Embryonic facial prominence (tissue), 1 donor: ENCODE data around the gene UST.

Experiments used
- DNase-seq: peaks from one replicate; pipeline ENCODE4 v3.0.0-alpha.2; 2016; ENCODE audit errors: extremely low spot score

UST gene, protein sequence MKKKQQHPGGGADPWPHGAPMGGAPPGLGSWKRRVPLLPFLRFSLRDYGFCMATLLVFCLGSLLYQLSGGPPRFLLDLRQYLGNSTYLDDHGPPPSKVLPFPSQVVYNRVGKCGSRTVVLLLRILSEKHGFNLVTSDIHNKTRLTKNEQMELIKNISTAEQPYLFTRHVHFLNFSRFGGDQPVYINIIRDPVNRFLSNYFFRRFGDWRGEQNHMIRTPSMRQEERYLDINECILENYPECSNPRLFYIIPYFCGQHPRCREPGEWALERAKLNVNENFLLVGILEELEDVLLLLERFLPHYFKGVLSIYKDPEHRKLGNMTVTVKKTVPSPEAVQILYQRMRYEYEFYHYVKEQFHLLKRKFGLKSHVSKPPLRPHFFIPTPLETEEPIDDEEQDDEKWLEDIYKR

DNA sequence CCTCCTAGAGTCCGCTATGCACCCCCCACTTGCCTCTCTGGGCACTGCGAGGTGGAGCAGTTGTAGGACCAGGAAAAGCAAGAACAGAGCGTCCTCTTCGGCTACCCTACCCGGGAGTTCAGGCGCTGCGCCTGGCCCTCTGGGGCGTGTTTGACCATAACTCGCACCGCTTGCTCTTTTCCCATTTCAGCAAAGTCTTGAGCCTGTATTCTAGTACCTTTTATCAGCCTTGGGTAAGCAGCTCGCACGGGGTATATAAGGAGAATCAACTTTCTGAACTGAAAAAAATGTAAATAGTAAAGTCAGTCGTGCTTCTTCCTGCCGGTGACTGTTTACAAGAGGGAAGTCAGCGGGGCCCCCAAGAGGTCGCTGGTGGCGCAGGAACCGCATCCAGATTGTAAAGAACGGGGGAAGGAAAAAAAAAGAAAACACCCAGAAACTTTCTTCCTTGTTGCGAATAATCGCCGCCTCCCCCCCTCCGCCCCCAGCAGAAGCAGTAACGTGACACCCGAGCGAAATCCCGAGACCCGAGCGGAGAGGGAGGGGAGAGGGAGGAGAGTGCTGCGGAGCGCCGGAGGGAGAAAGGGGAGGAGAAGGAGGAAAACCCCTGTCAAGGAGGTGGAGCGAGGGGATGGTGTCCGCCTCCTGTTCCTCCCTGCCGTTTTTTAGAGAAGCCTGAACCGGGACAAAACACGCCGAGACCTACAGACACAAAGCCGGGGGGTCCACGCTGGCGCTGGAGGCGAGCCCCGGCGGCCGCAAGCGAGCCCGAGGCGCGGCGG, at the start of gene UST:
Gene UST (plus strand): TSS at position 668 of the 782 bp plus-strand sequence. CDS start 401 bp downstream, outside the sequence.
- DNase-seq, result peak; percentile 93

DNA sequence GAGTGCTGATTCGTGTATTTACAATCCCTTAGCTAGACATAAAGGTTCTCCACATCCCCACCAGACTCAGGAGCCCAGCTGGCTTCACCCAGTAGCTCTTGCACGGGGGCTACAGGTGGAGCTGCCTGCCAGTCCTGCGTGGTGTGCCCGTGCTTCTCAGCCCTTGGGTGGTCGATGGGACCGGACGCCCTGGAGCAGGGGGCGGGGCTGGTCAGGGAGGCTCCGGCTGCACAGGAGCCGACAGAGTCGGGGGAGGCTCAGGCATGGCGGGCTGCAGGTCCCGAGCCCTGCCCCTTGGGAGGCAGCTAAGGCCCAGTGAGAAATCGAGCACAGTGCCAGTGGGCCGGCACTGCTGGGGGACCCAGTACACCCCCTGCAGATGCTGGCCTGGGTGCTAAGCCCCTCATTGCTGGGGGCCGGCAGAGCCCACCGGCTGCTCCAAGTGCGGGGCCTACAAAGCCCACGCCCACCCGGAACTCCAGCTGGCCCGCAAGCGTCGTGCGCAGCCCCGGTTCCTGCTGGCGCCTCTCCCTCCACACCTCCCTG, 48.9 kb upstream of the UST start:
- DNase-seq, result no peak

DNA sequence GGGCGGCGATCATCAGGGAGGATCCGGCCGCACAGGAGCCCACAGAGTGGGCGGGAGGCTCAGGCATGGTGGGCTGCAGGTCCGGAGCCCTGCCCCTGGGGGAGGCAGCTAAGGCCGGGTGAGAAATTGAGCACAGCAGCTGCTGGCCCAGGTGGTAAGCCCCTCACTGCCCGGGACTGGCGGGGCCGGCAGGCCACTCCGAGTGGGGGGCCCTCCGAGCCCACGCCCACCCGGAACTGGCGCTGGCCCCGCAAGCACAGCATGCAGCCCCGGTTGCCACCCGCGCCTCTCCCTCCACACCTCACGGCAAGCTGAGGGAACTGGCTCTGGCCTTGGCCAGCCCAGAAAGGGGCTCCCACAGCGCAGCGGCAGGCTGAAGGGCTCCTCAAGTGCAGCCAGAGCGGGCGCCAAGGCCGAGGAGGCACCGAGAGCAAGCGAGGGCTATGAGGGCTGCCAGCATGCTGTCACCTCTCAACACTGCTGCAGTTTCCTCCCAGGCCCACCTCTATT, 48.1 kb upstream of the UST start:
- DNase-seq, result no peak

DNA sequence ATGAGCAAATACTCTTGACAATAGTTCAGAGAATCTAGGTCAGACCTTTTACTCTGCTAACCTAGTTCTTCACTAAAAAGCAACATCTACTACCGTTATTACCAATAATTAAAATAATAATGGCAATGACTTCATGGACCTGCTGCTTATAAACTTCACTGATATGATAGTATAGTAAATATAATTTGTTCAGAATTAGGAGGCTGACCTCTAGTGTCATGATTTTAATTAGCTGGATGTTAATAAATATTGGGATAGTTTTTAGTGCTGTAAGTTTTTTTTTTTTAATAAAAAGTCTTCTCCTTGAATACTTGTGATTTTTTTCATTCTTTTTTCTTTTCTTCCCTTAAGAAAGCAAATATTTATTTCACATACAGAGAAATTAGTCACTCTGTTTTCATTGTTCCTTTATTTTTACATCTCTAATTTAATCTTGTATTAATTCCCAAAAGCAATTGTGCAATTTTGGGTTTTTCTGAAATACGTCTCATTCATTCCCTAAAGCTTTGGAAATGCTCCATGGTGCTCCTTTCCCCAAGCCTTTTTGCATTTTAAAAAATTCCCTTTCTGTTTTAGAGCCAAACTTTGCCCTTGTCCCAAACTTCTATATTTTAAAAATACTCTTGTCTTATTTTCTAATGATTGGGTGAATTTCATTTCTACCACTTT, 46.6 kb upstream of the UST start:
- DNase-seq, result no peak

DNA sequence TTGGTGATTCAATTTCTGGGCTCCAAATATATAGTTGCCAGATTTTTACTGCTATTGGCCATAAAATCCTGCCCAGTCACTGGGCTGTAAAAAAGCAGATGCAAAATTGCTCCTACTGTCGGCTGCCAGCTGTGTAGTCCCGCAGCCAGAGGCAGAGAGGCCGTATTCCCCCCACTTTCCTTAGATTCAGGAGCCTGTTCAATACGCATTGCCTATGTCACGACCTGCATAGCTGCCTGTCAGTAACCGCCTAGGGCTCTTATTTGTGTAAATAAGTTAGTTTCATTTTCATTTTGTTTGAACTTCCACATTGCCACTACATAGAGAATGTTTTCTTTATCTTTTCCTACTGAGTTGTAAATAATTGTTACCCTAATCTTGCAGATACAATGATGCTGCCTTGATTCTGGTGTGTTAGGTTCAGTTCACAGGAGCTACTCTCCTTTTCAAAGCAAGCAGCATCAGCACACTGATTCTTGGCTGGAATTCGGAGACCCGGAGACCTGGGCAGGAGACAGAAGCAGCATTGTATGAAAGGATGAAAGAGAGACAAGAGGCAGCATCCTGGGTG, 46.0 kb upstream of the UST start:
- no peak for DNase-seq

DNA sequence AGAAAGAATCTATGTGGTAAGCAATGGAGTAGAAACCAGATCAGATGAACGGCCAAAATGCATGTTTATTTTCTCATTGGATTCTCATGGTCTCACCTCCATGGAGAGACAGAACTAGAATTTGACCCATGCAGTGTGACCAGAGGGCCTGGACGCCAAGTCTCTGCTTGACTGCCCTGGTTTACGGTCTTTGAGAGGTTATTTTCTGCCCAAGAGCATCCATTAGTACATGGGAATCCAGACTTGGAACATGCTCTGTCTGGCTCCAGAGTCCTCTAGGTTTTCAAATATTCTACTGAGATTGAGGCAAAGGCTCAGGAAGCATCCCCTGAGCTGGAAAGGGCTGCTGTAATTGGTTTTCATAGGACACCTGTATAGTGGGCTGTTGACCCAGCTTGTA, 45.5 kb upstream of the UST start:
- DNase-seq, result no peak

DNA sequence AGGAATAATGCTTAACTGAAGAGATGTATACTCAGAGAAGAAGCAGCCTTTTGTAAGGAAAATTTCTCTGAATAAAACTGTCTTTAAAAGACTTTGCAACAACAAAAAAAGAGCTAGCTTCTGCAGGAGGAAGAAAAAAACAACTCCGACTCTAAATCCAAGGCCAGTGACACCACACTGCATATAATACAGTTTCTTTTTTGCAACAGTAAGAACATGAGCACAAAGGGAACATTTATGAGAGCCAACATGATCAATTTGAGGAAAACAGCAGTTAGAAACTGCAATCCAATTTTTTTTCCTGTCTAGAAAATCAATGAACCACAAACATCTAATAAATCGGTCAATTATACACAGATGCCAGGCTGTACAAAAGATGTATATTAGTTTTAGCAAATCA, 42.9 kb upstream of the UST start:
- no peak for DNase-seq

DNA sequence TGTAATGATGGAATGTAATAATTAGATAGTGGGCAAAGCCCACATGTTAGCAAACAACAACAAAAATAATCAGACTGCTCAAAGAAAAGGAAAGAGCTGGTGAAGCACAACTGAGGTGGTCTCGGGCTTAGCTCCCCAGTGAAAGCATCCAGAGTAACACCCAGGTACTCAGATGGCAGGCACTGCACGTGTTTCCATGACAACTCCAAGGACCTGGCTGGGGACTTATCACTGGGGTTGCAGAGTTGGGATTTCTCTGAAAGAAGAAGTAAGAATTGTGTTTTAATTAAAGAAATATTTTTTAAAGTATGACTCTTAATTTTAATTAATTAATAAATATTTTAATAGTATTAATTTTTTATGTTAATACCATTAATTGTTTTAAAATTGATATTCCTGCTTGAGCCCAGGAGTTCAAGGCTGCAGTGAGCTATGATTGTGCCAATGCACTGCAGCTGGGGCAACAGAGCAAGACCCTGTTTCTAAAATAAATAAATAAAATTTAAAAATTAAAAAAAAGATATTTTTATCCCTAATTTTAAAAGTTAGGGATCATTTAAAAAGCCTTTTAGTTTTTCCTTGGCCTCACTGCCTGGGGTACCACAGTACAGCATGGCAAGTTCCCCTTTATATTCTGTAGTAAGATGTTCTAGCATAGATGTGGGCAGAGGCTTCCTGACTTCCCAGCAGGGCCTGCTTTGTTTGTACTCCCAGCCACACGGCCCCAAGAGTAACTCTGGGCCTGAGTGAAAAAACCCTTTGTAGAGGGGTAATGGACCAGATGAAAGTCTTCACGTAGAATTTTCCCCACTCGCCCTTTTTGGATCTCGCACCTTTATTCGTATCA, 42.2 kb upstream of the UST start:
- no peak for DNase-seq

DNA sequence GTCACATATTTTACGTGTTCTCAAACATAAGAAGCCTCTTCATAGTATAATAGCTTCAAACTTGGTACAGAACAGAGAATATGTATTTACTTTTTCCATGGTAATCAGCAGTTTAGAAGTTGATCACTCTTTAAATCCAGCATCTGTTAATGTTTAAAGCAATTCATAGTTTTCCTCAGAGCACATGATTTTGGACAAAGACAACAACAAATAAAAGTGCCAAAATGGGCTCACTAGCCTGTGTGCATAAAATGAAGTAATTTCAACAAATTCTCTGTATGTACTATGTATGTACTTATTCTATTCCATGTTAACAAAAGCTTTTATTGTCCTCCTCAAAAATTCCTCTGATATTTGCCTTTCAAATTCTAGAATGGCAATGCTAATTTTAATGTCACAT, 38.1 kb upstream of the UST start:
- no peak for DNase-seq

DNA sequence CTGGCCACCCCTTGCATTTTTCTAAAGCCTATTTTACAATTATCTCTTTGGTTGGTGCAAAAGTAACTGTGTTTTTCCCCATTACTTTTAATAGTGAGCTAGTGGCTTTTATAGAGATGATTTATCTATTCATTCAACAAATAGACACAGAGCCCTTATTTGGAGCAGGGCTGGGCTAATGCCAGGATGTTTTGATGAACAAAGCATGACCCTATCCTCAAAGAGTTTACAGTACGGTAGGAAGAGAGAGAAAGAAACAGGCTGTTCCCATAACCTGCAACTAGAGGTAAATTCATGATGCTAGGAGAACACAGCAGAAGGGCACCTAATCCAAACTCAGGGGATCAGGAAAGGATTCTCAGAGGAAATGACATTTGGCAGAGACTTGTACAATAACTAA, 37.3 kb upstream of the UST start:
- no peak for DNase-seq

DNA sequence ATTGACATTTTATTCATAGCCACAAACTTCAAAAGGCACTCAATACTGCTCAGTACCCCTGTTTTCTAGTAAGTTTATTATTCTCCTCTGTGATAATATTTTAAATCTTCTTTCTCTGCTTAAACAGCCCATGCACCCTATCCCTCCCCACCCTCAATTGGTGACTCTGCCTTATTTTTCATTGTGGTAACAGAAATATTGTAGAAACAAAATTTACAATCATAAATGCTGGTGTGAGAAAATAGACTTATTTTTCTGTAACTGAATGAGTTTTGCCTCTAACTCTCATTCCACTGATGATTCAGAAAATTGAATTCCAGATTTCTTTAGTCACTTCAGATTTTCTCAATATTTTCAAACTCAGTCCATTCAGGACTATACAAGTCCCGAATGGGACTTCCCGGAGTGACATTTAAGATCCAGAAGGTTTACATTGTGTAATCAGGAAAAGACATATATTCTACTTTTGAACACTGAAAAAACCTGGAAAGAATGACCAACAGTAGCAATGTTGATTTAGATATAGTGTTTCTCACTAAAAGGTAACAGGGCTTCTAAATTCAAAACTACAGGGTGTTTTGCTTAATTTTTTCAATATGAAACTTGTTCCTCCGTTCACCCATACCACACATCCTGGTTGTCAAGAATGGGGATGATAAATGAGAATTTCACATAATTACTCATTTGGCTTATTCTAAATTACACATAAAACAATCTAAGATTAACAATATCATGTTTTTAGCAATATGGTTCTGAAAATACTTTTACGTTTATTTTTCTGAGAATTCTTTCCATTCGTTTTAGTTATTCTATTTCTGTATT, 34.8 kb upstream of the UST start:
- no peak for DNase-seq

DNA sequence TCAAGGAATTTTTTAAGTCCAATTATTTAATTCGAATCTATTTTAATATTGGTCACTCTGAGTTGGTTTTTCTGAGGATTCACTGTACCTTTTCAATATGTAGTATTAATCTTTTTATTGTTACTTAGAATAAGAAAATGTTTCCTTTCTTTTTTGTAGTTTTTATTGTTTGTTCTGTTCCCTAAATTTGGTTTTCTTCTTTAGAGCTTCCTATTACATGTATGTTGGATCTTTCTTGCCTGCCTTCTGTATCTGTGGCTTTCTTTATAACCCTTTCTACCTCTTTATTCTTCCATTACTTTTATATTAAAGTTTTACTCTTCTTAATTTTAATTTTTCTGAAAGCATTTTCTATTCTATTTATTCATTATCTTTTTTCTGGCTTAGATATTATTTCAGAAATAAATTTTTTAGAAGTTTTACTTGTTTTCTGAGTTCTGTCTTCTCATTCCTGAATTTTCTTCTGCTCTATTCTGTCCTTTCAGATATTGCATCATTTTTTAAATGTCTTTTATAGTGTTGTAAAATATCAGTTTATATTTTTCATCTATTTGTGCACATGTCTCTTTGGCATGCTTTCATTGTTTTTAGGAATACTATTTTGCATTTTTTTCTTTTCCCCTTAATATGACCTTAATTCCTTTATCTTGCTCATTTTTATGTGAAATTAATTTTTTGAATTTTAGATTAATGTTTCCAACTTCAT, 33.6 kb upstream of the UST start:
- DNase-seq, result no peak

DNA sequence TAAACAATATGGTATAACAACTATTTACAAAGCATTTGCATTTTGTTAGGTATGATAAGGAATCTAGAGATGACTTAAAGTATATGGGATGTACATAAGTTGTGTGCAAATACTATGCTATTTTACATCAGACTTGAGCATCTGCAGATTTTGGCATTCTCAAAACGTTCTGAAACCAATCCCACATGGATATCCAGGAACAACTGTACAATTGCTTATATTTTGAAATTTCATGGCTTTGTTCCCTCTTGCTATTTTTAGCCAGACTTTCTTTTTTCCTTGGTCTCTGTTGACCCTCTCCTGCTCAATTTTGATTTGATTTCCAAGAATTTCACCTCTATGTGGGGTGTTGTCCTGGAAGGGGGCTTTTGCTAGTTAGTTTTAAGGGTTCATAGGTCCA, 32.9 kb upstream of the UST start:
- DNase-seq, result no peak

DNA sequence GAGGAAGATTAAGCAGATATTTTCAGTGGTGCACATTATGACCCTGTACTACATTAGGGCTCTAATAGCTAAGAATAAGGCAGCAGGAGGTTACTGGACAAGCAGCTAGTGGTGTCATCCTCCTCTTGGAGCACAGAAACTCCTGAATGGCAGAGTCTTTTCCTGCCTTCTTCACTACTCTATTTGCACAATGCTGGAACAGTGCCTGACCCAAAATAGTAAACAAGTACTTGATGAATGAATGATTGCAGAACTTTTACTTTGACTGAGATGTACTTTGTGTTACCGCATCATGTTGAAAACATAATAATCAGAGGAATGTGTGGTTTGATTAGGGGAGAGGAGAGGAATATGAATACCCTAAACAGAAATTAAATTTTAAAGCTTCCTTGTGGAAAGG, 30.0 kb upstream of the UST start:
- no peak for DNase-seq

DNA sequence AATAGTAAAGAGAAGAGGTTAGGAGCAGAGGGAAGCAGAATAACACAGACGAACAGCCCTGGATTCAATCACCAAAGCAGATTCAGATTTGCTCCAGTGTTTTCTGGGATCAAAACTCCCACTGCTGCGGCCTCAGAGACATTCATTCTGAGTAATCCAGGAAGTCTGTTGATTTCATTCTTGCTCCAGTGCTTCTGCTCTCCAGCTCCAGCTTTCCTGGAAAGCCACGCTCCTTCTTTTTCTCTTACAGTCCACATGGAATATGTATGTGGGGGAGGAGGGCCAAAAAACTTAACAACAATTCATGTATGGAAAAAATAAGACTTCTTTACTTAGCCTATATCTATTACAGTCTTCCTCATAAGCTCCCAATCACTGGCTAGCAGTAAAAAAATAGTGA, 26.4 kb upstream of the UST start:
- DNase-seq, result no peak

DNA sequence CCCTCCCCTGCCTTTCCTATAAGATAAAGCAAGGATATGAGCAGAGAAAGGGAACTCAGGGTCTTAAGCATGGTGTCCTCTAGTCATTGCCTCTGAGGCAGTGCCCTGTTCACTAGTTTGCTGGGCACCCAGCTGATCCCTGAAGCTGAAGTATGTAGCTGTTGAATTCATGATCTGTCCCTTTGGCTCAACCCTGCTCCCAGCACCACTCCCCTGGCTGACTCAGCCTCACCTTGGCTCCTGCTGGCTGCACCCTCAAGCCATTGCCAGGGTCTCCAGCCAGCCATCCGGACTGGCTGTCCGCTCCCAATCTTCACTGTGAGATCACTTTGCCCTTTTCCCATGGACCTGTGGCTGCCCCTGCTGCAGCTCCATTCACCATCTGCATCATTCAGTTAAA, 25.9 kb upstream of the UST start:
- no peak for DNase-seq

DNA sequence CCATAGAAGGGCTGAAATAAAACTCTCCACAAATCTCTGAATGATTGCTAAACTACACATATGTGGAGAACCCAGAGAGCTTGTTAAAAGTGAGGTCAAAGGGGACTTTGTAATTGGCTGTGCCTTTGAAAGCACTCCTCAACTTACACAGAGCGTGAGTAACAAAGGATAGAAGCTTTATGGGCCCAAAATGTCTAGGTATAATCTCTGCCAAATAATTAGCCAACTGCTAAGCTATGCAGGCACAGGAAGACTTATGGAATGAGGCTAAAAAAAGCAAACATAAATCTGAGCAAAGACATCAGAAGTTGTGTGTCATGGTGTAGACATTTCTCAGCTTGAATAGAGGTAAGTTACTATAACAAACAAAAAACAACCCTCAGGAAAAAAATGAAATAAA, 23.3 kb upstream of the UST start:
- no peak for DNase-seq

DNA sequence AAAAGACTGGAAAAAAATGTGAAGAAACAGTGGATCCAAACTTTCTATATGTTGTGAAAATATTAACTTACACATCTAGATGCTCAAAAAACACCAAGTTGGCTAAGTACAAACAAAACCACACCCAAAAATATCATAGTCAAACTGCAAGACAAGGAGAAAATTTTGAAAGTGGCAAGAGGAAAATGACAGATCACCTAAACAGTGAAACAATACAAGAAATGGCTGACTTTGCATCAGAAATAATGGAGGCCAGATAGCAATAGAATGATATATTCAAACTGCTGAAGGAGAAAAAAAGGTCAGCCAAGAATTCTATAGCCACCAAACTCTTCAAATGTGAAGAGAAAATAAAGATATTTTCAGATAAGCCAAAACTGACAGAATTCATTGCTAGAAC, 22.4 kb upstream of the UST start:
- no peak for DNase-seq

DNA sequence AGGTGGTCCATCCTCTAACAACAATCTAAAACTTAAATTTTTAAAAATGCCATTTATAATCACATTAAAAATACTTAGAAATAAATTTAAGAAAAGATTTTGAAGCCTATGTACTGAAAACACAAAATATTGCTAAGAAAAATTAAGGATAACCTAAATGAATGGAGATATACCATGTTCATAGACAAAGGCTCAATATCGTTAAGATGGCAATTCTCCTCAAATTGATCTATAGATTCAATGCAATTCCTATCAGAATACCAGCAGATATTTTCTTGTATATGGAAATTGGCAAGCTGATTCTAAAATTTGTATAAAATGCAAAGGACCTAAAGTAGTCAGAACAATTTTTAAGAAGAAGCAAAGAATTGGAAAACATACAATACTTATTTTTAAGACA, 19.7 kb upstream of the UST start:
- no peak for DNase-seq
